ENCODE results near the gene CREB3L1.

CREB3L1 gene

DNA sequence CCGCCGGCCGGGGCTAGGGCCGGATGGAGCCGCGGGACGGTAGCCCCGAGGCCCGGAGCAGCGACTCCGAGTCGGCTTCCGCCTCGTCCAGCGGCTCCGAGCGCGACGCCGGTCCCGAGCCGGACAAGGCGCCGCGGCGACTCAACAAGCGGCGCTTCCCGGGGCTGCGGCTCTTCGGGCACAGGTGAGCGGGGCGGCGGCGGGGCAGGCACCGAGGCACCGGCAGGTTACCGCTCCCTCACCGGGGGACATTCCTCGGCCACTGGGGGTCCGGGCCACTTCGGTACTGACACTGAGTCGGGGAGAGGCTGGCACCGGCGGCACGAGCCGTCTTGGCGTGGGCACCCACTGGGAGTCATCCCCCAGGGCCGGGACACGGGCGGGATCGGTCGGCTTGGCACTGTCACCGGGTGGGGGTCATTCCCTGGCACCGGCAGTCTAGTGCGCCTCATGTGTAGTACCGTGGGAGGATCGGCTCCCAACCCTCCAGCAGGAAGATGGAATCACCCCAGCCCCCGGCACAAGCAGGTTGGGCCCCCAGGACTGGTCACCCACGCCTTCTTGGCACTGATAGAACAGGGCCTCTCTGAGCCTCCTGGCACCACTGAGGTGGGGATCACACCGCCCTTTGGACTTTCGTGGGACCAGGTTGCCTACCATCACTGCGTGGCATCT, 70.3 kb downstream of the CREB3L1 start (continued):
- no peak for TF ChIP-seq ARNTL (CRISPR knock-in tag; IDR thresholded peaks at IDR 0.05; ENCODE audit: borderline replicate concordance, low read depth)
- TF ChIP-seq, protein P1, sequence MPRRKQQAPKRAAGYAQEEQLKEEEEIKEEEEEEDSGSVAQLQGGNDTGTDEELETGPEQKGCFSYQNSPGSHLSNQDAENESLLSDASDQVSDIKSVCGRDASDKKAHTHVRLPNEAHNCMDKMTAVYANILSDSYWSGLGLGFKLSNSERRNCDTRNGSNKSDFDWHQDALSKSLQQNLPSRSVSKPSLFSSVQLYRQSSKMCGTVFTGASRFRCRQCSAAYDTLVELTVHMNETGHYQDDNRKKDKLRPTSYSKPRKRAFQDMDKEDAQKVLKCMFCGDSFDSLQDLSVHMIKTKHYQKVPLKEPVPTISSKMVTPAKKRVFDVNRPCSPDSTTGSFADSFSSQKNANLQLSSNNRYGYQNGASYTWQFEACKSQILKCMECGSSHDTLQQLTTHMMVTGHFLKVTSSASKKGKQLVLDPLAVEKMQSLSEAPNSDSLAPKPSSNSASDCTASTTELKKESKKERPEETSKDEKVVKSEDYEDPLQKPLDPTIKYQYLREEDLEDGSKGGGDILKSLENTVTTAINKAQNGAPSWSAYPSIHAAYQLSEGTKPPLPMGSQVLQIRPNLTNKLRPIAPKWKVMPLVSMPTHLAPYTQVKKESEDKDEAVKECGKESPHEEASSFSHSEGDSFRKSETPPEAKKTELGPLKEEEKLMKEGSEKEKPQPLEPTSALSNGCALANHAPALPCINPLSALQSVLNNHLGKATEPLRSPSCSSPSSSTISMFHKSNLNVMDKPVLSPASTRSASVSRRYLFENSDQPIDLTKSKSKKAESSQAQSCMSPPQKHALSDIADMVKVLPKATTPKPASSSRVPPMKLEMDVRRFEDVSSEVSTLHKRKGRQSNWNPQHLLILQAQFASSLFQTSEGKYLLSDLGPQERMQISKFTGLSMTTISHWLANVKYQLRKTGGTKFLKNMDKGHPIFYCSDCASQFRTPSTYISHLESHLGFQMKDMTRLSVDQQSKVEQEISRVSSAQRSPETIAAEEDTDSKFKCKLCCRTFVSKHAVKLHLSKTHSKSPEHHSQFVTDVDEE (CRISPR knock-in tag; IDR thresholded peaks at IDR 0.05), result no peak

DNA sequence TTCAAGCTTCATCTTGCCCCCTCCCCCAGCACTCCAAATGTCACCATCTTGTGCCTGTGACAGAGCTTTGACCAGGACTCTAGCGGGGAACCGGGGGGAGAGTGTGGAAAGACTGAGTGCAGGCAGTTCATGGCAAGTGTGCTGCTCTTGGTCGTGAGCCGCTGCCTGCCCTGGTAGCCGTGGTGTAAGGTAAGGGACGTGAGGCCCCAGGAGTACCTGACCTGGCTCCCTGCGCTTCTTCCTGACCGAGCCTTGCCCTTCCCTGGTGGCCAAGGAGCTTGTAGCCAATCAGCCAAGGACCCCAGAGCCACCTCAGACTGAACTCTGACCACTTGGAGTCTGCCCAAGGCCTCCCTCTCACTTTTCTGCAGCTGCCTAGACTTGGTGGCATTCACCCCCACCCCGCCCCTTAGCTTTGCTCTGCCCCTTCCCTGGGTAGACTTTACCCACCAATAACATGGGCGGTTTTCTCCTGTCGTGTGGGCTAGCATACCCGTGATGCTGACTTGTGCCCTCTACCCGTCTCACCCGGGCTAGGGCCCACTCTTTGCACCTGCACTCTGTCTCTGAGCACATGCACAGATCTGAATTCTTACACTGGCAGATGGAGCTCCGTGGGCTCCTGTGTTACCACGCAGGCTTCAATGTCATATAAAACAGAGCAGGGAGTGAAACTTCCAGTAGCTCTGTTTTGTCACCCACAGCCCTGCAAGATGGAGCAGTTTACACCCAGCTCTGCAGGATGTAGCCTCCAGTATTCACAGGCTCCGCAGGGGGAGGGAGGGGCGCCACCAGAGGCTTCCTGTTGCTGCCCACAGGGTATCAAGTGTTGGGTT, 71.3 kb downstream of the CREB3L1 start:
- TF ChIP-seq, protein P2, sequence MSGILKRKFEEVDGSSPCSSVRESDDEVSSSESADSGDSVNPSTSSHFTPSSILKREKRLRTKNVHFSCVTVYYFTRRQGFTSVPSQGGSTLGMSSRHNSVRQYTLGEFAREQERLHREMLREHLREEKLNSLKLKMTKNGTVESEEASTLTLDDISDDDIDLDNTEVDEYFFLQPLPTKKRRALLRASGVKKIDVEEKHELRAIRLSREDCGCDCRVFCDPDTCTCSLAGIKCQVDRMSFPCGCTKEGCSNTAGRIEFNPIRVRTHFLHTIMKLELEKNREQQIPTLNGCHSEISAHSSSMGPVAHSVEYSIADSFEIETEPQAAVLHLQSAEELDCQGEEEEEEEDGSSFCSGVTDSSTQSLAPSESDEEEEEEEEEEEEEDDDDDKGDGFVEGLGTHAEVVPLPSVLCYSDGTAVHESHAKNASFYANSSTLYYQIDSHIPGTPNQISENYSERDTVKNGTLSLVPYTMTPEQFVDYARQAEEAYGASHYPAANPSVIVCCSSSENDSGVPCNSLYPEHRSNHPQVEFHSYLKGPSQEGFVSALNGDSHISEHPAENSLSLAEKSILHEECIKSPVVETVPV (CRISPR knock-in tag; IDR thresholded peaks at IDR 0.05), result no peak
- no peak for ATAC-seq

DNA sequence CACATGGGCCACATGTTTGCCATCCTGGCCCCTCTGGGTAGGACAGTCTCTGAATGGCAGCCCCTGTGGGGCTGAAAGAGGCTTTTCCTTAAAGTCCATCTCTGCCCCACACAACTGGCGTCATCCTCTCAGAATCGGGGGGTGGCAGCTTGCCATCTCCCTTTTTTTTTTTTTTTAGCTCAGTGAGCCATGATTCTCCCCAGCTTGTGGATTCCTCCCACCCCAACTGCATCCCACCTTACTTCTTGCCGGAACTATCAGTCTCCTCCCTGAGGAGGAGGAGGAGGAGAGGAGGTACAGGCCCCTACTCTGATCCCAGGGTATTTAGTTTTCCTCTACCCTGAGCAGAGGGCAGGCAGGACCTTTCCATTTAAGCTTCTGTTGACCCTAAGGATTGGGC, 73.2 kb downstream of the CREB3L1 start:
- no peak for ATAC-seq

DNA sequence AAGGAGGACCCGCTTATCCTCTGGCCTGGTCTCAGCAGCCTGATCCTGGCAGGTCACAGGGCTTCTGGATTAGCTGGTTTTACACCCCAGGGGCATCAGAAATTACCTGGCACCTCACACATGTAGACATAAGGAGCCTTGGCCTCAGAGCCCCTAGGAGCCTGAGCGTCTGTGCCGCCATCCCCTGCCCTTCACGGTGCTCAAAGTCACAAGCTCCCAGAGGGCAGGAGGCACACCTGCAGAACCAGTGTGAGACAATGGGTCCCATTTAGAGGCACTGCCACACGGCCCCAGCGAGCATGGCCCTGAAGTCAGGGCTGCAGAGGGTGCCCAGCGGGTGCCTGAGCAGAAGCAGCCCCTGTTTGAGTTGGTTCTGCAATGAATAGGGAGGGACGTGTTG, 73.7 kb downstream of the CREB3L1 start:
- ATAC-seq, result no peak
- TF ChIP-seq ZNF565 (CRISPR knock-in tag; conservative IDR thresholded peaks at IDR 0.05; ENCODE audit: low read depth), result no peak
- no peak for TF ChIP-seq RARB (CRISPR knock-in tag; IDR thresholded peaks at IDR 0.05)
- no peak for TF ChIP-seq ZFP30 (CRISPR knock-in tag; IDR thresholded peaks at IDR 0.05)
- no peak for TF ChIP-seq TOX (CRISPR knock-in tag; IDR thresholded peaks at IDR 0.05; ENCODE audit: borderline replicate concordance)
- TF ChIP-seq BACH2 (CRISPR knock-in tag; IDR thresholded peaks at IDR 0.05; ENCODE audit: borderline replicate concordance), result no peak
- TF ChIP-seq, protein P2 (CRISPR knock-in tag; IDR thresholded peaks at IDR 0.05), result no peak
- no peak for TF ChIP-seq PPARA (CRISPR knock-in tag; IDR thresholded peaks at IDR 0.05; ENCODE audit: borderline replicate concordance)
- TF ChIP-seq, protein P3, sequence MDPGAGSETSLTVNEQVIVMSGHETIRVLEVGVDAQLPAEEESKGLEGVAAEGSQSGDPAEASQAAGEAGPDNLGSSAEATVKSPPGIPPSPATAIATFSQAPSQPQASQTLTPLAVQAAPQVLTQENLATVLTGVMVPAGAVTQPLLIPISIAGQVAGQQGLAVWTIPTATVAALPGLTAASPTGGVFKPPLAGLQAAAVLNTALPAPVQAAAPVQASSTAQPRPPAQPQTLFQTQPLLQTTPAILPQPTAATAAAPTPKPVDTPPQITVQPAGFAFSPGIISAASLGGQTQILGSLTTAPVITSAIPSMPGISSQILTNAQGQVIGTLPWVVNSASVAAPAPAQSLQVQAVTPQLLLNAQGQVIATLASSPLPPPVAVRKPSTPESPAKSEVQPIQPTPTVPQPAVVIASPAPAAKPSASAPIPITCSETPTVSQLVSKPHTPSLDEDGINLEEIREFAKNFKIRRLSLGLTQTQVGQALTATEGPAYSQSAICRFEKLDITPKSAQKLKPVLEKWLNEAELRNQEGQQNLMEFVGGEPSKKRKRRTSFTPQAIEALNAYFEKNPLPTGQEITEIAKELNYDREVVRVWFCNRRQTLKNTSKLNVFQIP (CRISPR knock-in tag; IDR thresholded peaks at IDR 0.05; ENCODE audit: borderline replicate concordance, low read depth), result no peak
- no peak for TF ChIP-seq SNAI2 (CRISPR knock-in tag; IDR thresholded peaks at IDR 0.05)
- TF ChIP-seq ZC3H10 (CRISPR knock-in tag; IDR thresholded peaks at IDR 0.05), result no peak
- TF ChIP-seq OSR1 (CRISPR knock-in tag; IDR thresholded peaks at IDR 0.05), result no peak
- no peak for TF ChIP-seq ZNF8 (CRISPR knock-in tag; IDR thresholded peaks at IDR 0.05)

More for the DNA sequence above, 73.2 kb downstream of the CREB3L1 start:
- TF ChIP-seq, protein P4, sequence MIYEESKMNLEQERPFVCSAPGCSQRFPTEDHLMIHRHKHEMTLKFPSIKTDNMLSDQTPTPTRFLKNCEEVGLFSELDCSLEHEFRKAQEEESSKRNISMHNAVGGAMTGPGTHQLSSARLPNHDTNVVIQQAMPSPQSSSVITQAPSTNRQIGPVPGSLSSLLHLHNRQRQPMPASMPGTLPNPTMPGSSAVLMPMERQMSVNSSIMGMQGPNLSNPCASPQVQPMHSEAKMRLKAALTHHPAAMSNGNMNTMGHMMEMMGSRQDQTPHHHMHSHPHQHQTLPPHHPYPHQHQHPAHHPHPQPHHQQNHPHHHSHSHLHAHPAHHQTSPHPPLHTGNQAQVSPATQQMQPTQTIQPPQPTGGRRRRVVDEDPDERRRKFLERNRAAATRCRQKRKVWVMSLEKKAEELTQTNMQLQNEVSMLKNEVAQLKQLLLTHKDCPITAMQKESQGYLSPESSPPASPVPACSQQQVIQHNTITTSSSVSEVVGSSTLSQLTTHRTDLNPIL (CRISPR knock-in tag; IDR thresholded peaks at IDR 0.05; ENCODE audit: low read depth), result no peak
- no peak for TF ChIP-seq ISL1 (CRISPR knock-in tag; IDR thresholded peaks at IDR 0.05)
- TF ChIP-seq, protein P2 (CRISPR knock-in tag; IDR thresholded peaks at IDR 0.05), result no peak
- TF ChIP-seq GLIS3 (CRISPR knock-in tag; IDR thresholded peaks at IDR 0.05), result no peak
- TF ChIP-seq PPARA (CRISPR knock-in tag; IDR thresholded peaks at IDR 0.05; ENCODE audit: borderline replicate concordance), result no peak
- TF ChIP-seq ZNF70 (CRISPR knock-in tag; IDR thresholded peaks at IDR 0.05), result no peak
- no peak for TF ChIP-seq TCF4 (CRISPR knock-in tag; IDR thresholded peaks at IDR 0.05; ENCODE audit: borderline replicate concordance)
- TF ChIP-seq, protein P1 (CRISPR knock-in tag; IDR thresholded peaks at IDR 0.05), result no peak
- TF ChIP-seq ZNF565 (CRISPR knock-in tag; conservative IDR thresholded peaks at IDR 0.05; ENCODE audit: low read depth), result no peak
- TF ChIP-seq ZFP3 (CRISPR knock-in tag; IDR thresholded peaks at IDR 0.05), result no peak

All from SK-N-SH treated with all-trans-retinoic acid at 6 μM for 48 hours (cell line).